K562 (cell line): ENCODE measurements around the gene SERINC5. TPM values are rescaled to one million over a fixed set of nuclear protein-coding genes. Genes with fewer than 3 reads are reported as not detected.

ENCODE experiments used
- ATAC-seq: fragments of 200-7000 bp; cut with Tn5 transposase; 3 replicates; pipeline ENCODE4 v1.9.1; 2020; ENCODE audit warnings: moderate library complexity
- BruUV-seq: library from RNA; stranded (reverse); fragments of 400-500 nt; replicated peaks from 2 replicates; lab custom pipeline; 2021; lab: Mats Ljungman, UMichigan
- CTCF ChIA-PET: fragments of 300-600 bp; formaldehyde crosslinking; extraction: SDS; loops from one replicate; lab custom pipeline; 2021; ENCODE audit warnings: low intra/inter-chr PET ratio; lab: Yijun Ruan, JAX
- POLR2A ChIA-PET: fragments of 300-600, 350-650 bp; sonication (Branson Sonifier 250); formaldehyde crosslinking; extraction: SDS; loops from one replicate; lab custom pipeline; 2021; ENCODE audit warnings: antibody characterized with exemption, inconsistent platforms; lab: Yijun Ruan, JAX
- DNase-seq, 4 experiments: peaks; one replicate each; pipeline versions ENCODE4 v3.0.0 to v3.0.0-alpha.2; 2011 to 2018; ENCODE audit warnings: low spot score in 3 of 4, mixed read lengths in 3 of 4; ENCODE audit errors: extremely low read depth in 1 of 4
- FAIRE-seq: peaks from 2 replicates; lab custom pipeline; 2011; peaks lifted over from hg19 to GRCh38; lab: Jason Lieb, UNC
- H2AFZ ChIP-seq: 2 replicates; pipeline ENCODE4 v1.6.0; 2011; ENCODE audit warnings: low read depth, low read length, control low read depth, inconsistent platforms
- H3K27ac ChIP-seq: fragments of 200-600 bp; 3 replicates; pipeline ENCODE4 v1.8.0; 2011; ENCODE audit warnings: low read depth, mild to moderate bottlenecking, control low read depth, inconsistent platforms, low read length, moderate library complexity, mixed read lengths; ENCODE audit errors: extremely low read depth
- H3K27me3 ChIP-seq, 2 experiments: fragments of 300-600 bp in 1 of 2; 2 replicates in 1 of 2; 3 replicates in 1 of 2; pipeline versions ENCODE4 v1.6.0 to v1.8.0; 2011; ENCODE audit warnings: inconsistent platforms in 2 of 2, low read length in 2 of 2, mild to moderate bottlenecking in 1 of 2, mixed read lengths in 1 of 2, moderate library complexity in 1 of 2; ENCODE audit not compliant: control insufficient read depth in 2 of 2, insufficient read depth in 2 of 2
- H3K36me3 ChIP-seq: fragments of 300-600 bp; 3 replicates; pipeline ENCODE4 v1.8.0; 2011; ENCODE audit warnings: mild to moderate bottlenecking, low read length, inconsistent platforms; ENCODE audit not compliant: control insufficient read depth, insufficient read depth
- H3K4me1 ChIP-seq, 2 experiments: fragments of 200-600 bp in 1 of 2; replicated peaks in 1 of 2; 2 replicates in 1 of 2; 3 replicates in 1 of 2; pipeline versions ENCODE4 v1.5.1 to v1.8.0; 2011; ENCODE audit warnings: inconsistent platforms in 2 of 2, low read length in 2 of 2, mild to moderate bottlenecking in 1 of 2, mixed read lengths in 1 of 2, moderate library complexity in 1 of 2; ENCODE audit not compliant: control insufficient read depth in 2 of 2, insufficient read depth in 2 of 2
- H3K4me2 ChIP-seq: 2 replicates; pipeline ENCODE4 v1.6.1; 2011; ENCODE audit warnings: low read length, control low read depth, inconsistent platforms, mixed read lengths; ENCODE audit not compliant: insufficient read depth
- H3K4me3 ChIP-seq: fragments of 200-600 bp; sonication (generic), shearing (Covaris generic); 2 replicates; pipeline ENCODE4 v1.5.1; 2016; ENCODE audit warnings: control low read depth, inconsistent platforms
- H3K79me2 ChIP-seq: fragments of 200-600 bp; 3 replicates; pipeline ENCODE4 v1.8.0; 2011; ENCODE audit warnings: low read length, inconsistent platforms; ENCODE audit not compliant: control insufficient read depth, insufficient read depth
- H3K9ac ChIP-seq, 2 experiments: 2 replicates each; pipeline versions ENCODE4 v1.6.0 to v1.6.1; 2011; ENCODE audit warnings: low read depth in 2 of 2, low read length in 2 of 2, control low read depth in 1 of 2, inconsistent platforms in 1 of 2, mild to moderate bottlenecking in 1 of 2, mixed read lengths in 1 of 2; ENCODE audit not compliant: insufficient read depth in 1 of 2
- H3K9me1 ChIP-seq: one replicate; pipeline ENCODE4 v1.6.0; 2011; ENCODE audit warnings: inconsistent platforms, mild to moderate bottlenecking, low read length, moderate library complexity; ENCODE audit not compliant: control insufficient read depth, insufficient read depth
- H3K9me3 ChIP-seq: replicated peaks from 2 replicates; pipeline ENCODE4 v1.5.1; 2011; ENCODE audit warnings: low read depth, low read length, inconsistent platforms; ENCODE audit not compliant: control insufficient read depth, insufficient read depth
- H4K20me1 ChIP-seq: replicated peaks from 2 replicates; pipeline ENCODE4 v1.6.1; 2011; ENCODE audit warnings: low read length, inconsistent platforms, mixed read lengths; ENCODE audit not compliant: control insufficient read depth, insufficient read depth
- ELK3 ChIP-seq: fragments of 450-650 bp; formaldehyde crosslinking; IDR thresholded peaks from 2 replicates; pipeline ENCODE4 v1.4.0; 2020; ENCODE audit warnings: mild to moderate bottlenecking
- MCM2 ChIP-seq: fragments of 450-650 bp; IDR thresholded peaks from 2 replicates; pipeline ENCODE4 v1.6.1; 2017; ENCODE audit warnings: low read depth, mild to moderate bottlenecking
- MYC ChIP-seq, 2 experiments: fragments of 250-450 bp in 1 of 2; sonication (Bioruptor Pico) in 1 of 2; IDR thresholded peaks; 2 replicates each; pipeline versions ENCODE4 v1.5.1 to v1.6.1; 2012 to 2021; ENCODE audit warnings: low read depth in 2 of 2, borderline replicate concordance in 1 of 2, improper control_type of control experiment in 1 of 2, low read length in 1 of 2, mild to moderate bottlenecking in 1 of 2, moderate library complexity in 1 of 2
- TARDBP ChIP-seq: fragments of 450-650 bp; IDR thresholded peaks from 2 replicates; pipeline ENCODE4 v1.6.1; 2016
- USF2 ChIP-seq: sonication (generic); formaldehyde crosslinking; IDR thresholded peaks from 2 replicates; pipeline ENCODE4 v1.5.0; 2020; ENCODE audit warnings: missing genetic modification reagents
- ZNF512 ChIP-seq: IDR thresholded peaks from 2 replicates; pipeline ENCODE4 v1.6.1; 2016; ENCODE audit warnings: missing genetic modification characterization, missing compliant biosample characterization
- ZNF695 ChIP-seq: fragments of 450-650 bp; formaldehyde crosslinking; IDR thresholded peaks from 2 replicates; pipeline ENCODE4 v1.4.0; 2020; ENCODE audit warnings: mild to moderate bottlenecking, moderate library complexity
- ZNF830 ChIP-seq: fragments of 250-450 bp; sonication (Bioruptor Pico); IDR thresholded peaks from 2 replicates; pipeline ENCODE4 v1.5.0; 2021; ENCODE audit warnings: mild to moderate bottlenecking
- WGBS: fragments of 100-300 bp; shearing (Covaris generic); methylation state at CpG from one replicate; pipeline ENCODE4 v1.1.6; 2016; ENCODE audit warnings: low coverage, mixed read lengths; ENCODE audit not compliant: insufficient coverage; ENCODE audit errors: missing lambda C conversion rate; 5-methylcytosine and 5-hydroxymethylcytosine counted together
- in situ Hi-C: fragments of 300-500 bp; cut with MboI; formaldehyde crosslinking; loops from 4 replicates; pipeline ENCODE4 v1.15.0; 2018; ENCODE audit warnings: inconsistent platforms, mixed read lengths
- intact Hi-C: fragments of 100-400 bp; cut with micrococcal nuclease; formaldehyde crosslinking; loops from 2 replicates; pipeline ENCODE4 v1.14.2; 2022
- polyA plus RNA-seq, 8 experiments: library from polyadenylated mRNA; depleted of rRNA in 4 of 8; stranded (reverse) in 5 of 8; unstranded in 3 of 8; fragments of >200 nt; fragmentation: Nextera tagmentation in 2 of 8; fragmentation: Illumina TruSeq in 1 of 8; extraction: Ambion mirVana in 2 of 8; extraction: Trizol in 1 of 8; gene quantifications; 2 replicates each; pipeline versions ENCODE4 v1.2.1 to v1.2.3, GENCODE V29; 2011 to 2014; ENCODE audit warnings: inconsistent platforms in 1 of 8, missing spikeins in 1 of 8
- total RNA-seq, 7 experiments: library from RNA; depleted of rRNA in 6 of 7; stranded (reverse); fragments of >200 nt in 6 of 7; fragmentation: Illumina TruSeq in 2 of 7; extraction: Trizol in 2 of 7; gene quantifications; 2 replicates each; pipeline versions ENCODE4 v1.2.1 to v1.2.3, GENCODE V29; 2011 to 2021; ENCODE audit warnings: low replicate concordance in 1 of 7

The SERINC5 gene
- total and polyA plus RNA-seq, 9 of the 15 experiments (the other 6 are each of a cell fraction or from before 2014, with no cell fraction given) = 1.4 to 7.9 (median 3.7) TPM

- ChIA-PET POLR2A (interaction anchor here (3.7 kb wide), 1 partner anchor 12 kb away, joined by 37 read pairs; the partner anchor contains the start of gene SERINC5), CTCF (no interaction called here)
- Histone ChIP-seq H3K9ac (no peak overlapping the region), H4K20me1 (no peaks in the 10 kb centered on the region), H2AFZ (no peak overlapping the region), H3K9me3 (no peaks in the 10 kb centered on the region), H3K9me1 (no peaks in the 10 kb centered on the region), H3K27ac (no peak overlapping the region), H3K4me3 (no peak overlapping the region), H3K4me1 (no peaks in the 10 kb centered on the region; a peak in 1 of 5 replicates), H3K79me2 (no peaks in the 10 kb centered on the region), H3K36me3 (no peaks in the 10 kb centered on the region), H3K27me3 (no peaks in the 10 kb centered on the region), H3K4me2 (no peak overlapping the region)
- WGBS = 45% methylated on average over 5 of the region's 5 CpGs
- intact Hi-C loops = no loop called here
- in situ Hi-C loops = no loop called here
- BruUV-seq = no TSS peak
- ATAC-seq (no peak), DNase-seq (no peak), FAIRE-seq (no peak)
- TF ChIP-seq ELK3 = no peak
- TF ChIP-seq ZNF512 = no peak
- TF ChIP-seq ZNF830 (CRISPR knock-in tag) = no peak
- no peak for TF ChIP-seq MYC (IDR thresholded peaks at IDR 0.05; ENCODE audit: low read depth, low read length)
- no peak for TF ChIP-seq MYC (CRISPR knock-in tag; IDR thresholded peaks at IDR 0.05; ENCODE audit: borderline replicate concordance, low read depth)
- no peak for TF ChIP-seq TARDBP
- no peak for TF ChIP-seq ZNF695 (CRISPR knock-in tag)
- no peak for TF ChIP-seq MCM2
- TF ChIP-seq USF2 (CRISPR knock-in tag) = no peak
Observed at GRCh38 chr5:80268916-80269315, 13.1 kb upstream of the SERINC5 start.
